Head of caudate nucleus (tissue), 42 donors: ENCODE data around the gene STK26.
"Not testable (repeated sequence)": the region's sequence is repeated elsewhere in the genome, so short reads cannot be mapped to it uniquely, and the experiment has no call there.

Experiments
- DNase-seq, 42 donors: peaks; one replicate each; pipeline versions ENCODE4 v3.0.0 to v3.0.0-alpha.2; 2020 to 2021; ENCODE audit warnings: mixed read lengths in 7 of 42
- intact Hi-C: fragments of 100-400 bp; cut with DNase I; formaldehyde crosslinking; loops from one replicate; pipeline ENCODE4 v1.15.0; 2022

Gene STK26

DNA sequence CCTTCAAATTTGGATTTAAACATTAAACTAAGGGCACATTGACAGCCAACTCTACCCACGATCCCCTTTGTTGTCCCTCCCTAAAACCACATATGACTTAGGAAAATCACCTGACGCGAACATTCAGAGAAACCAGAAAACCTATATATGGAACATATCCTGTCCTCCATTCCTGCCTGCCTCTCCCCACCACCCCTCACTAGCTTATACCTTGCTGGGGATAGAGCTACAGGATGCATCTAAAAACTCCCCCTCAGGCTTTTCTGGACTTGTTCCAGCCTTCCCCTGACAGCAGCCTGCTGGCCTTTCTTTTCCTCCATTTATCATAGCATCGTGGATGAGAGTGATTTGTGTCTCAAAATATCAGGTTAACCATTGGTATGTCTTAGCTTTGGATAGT lies 8.8 kb downstream of the STK26 start:
- no peak for DNase-seq
- intact Hi-C loops, result no loop called here

DNA sequence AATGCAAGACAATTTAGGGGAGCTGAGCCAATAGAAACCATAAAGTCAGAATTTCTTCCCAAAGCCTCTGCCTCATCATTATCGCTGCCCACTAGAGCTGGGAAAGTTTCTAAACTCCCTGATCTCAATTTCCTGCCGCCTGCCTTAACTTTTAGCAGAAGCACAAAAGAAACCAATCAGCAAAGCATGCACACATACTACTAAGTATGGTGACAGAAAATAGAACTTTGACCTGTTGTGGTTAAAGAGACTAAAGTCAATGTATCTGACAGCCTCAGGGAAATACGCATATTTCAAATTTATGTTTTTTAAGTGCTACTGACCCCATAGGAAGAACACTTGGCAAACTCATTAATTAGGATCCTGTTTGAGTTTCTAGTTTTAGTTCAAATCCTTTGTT lies 10.1 kb downstream of the STK26 start:
- DNase-seq, result no peak
- intact Hi-C loops, result no loop called here

DNA sequence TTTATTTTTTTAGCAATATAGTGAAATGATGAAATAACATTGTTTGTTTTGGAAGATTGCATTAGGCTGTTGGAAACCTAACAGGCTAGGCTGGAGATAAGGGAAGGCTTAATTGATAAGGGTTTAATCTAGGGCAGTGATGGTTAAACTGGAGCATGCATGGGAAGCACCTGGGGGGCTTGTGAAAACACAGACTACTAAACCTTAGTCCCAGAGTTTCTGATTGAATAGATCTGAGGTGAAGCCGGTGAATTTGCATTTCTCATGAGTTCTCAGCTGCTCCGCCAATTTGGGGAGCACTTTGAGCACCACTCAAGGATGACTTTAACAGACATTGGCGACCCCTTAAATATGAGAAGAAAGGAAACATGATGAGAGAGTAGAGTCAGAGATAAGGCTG lies 11.5 kb downstream of the STK26 start:
- intact Hi-C loops, result no loop called here
- DNase-seq, result no peak

DNA sequence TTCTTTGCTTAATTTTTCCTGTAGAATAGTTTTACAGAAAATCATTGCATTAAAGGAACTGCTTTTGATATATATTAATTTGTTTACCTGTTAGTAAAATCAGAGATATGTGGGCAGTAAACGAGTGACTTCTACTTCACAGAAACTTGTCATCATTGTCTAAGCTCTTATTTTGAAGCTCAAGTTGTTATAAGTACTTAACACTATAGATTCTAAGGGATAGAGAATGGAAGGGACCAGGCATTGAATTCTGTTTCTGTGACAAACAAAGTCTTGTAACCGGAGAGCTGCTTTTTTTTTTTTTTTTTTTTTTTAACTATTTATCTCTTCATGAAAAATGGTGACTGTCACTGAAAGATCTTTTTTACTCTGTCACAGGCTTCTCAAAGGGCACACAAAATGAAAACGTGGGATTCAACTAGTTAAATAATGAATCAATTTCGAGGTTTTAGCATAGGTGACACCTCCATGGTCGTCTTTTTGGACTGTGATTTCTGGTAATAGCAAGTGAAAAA lies 14.4 kb downstream of the STK26 start:
- no peak for DNase-seq

DNA sequence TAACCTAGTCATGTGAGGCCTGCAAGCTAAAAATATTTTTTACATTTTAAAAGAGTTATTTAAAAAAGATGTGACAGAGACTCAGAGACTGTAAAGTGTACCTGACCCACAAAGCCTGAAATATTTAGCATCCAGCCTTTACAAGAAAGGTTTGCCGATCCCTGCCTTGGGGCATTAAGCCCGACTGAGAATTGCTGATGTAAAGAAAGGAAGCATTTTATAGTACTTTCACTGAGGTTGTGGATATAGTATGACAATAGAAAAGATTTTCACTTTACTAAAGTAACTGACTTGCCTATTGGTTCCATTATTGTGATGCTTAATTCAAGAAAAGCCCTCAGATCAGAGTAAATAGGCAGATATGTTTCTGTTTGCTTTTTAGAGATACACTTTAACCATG lies 17.0 kb downstream of the STK26 start:
- intact Hi-C loops, result no loop called here
- no peak for DNase-seq

More for the DNA sequence above, 14.4 kb downstream of the STK26 start:
- intact Hi-C loops, result no loop called here

DNA sequence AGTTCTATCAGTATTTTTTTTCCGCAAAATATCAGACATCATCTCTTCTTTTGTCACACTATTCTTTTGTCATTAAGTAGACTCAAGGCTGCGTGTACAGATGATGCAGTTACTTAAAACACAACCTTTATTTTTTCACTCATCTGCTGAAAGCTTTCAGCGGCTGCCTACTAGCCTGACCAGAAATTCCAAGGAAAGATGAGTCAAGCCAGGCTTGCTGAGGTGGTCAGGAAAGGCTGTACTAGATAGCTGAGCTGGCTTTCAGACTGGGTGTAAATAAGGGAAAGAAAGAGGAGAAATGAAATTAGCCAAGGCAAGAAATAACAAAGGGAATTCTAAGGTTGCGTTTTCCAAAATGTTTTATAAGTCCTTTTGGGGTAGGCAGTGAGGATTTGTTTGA lies 17.9 kb downstream of the STK26 start:
- intact Hi-C loops, result no loop called here
- DNase-seq, result no peak

DNA sequence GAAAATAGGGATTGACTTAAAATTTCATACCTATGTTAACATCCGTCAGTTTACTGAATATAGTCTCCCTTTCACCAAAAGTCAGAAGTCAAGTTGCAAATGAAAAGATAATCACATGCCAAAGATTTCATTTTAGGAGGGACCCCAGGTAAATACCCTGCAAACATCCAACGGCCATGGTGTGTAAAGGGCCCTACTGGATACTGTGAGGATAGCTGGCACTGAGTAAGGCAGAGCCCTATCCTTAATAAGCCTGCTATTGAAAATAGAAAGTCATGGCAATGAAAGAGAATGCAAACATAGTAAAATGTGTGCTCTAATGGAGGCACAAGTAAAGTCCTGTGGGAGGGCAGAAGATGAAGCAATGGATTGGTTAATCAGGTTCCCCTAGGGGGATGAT lies 20.9 kb downstream of the STK26 start:
- intact Hi-C loops, result no loop called here
- DNase-seq, result no peak

DNA sequence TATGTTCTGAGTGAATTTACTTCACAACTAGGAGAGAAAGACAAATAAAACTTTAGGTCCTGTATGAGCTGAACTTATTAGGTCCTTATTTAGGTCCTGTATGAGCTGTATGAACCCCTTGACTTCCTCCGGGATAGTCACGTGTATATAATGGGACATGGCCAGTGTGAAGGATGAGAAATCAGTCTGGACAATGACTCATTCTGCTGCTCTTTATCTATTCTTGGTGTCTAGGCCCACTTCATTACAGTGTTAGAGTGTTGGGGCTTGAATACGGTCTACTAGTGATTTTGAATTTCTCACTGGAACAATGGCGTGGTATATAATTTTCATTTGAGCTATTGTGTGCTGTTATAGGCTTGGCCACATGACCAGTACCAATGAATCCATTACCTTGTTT lies 21.9 kb downstream of the STK26 start:
- intact Hi-C loops, result no loop called here

DNA sequence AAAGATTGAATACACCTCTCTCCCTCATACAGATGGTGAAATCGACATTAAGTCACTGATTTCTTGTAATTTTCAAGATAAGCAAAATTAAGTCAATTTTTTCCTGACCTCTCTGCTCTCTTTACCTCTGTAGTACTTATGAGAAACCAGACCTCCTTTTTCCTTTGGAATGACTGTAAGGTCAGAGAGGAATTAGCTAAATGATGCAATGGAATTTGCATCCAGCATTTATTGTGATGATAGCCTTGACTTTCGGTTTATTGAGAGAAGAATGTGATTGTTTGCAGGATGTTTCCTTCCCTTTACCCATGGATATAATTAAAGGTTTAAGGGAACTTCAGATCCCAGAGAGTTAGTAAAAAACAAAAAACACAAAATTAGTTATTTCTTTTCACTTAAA lies 22.4 kb downstream of the STK26 start:
- intact Hi-C loops, result no loop called here
- no peak for DNase-seq

More for the DNA sequence above, 21.9 kb downstream of the STK26 start:
- no peak for DNase-seq

DNA sequence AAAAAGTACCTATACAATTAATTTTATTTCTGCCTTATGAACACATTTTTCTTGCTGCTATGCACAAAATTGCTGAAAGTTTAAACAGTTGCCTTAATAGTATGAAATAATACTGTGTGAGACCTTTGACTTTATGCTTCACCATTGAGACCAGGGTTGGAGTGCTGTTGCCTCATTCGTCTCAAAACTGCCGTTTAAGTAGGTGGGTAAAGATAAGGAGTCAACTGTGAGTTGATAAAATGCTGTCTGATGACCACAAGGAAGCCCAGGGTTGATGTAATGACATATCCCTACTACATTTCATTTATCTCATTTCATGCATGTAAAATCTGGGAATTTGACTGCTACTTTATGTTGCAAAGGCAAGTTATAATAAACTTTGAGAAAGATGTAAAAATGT lies 23.4 kb downstream of the STK26 start:
- intact Hi-C loops, result no loop called here
- DNase-seq, result no peak

DNA sequence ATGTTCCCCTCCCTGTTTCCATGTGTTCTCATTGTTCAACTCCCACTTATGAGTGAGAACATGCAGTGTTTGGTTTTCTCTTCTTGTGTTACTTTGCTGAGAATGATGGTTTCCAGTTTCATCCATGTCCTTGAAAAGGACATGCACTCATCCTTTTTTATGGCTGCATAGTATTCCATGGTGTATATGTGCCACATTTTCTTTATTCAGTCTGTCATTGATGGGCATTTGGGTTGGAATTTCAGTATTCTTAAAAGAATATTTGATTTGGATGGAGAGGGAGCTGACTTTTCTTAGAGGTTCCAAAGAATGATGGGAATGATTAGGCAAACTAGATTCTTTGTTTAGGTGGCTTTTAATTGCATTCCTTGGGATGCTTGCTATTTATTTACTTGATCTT lies 28.7 kb downstream of the STK26 start:
- DNase-seq, intact Hi-C loops: not testable (repeated sequence)

DNA sequence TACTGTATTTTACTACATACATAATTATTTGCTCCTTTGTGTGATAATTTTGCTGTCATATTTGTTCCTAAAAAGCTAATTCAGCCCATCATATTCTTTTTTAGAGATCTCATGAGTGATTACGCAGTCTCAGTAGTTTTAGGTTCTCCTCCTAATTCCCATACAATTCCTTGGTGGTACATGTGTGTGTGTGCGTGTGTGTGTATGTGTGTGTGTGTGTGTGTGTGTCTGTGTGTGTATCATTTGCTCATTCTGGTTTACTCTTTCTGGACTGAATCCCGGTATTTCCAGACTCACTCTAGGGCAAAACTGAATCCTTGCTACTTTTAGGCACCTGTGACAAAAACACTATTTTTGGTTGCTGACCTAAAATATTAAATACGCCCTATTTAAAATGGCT lies 34.9 kb downstream of the STK26 start:
- no peak for DNase-seq
- intact Hi-C loops, result no loop called here

DNA sequence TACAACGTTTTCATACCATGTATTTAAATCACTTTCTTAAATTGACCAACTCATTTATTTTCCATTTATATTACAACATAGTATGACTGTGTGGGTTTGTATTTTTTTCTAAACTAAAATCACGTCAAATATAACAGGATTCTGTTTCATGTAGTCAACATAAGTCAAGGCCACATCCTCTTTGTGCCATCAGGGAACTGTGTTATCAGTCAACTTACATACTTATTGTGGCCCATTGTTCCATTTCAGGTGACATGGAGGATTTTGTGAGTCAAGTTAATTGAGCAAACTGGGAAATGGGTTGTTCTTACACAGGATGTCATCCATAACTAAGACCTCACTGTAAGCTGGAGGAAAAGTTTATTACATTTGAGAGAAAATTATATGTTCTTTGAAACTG lies 35.9 kb downstream of the STK26 start:
- intact Hi-C loops, result no loop called here
- DNase-seq, result no peak

DNA sequence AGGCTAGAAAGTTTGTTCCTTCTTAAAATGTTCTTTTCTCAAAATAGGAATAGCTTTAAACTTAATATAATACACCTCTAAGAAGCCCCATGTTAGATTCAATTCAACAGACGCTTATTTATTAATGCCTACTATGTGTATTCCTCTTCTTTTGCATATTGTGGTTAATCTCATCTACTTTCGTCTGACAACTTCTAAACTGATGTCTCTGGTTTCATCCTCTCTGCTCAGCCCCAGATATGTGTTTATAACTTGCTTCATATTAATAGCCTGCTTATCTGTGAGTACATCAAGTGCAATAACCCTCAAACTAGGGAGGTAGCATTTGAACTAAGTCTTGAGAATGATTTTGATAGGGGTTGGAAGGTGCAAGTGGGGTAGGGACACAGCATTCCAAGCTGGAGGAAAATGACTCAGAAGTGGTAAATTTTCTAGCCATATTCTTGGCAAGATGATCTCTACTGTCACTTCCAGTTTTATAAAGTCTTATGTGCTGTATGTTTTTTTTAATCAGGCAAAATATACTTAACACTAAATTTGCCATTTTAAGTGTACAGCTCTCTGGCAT lies 37.0 kb downstream of the STK26 start:
- intact Hi-C loops, result no loop called here
- DNase-seq, result no peak

DNA sequence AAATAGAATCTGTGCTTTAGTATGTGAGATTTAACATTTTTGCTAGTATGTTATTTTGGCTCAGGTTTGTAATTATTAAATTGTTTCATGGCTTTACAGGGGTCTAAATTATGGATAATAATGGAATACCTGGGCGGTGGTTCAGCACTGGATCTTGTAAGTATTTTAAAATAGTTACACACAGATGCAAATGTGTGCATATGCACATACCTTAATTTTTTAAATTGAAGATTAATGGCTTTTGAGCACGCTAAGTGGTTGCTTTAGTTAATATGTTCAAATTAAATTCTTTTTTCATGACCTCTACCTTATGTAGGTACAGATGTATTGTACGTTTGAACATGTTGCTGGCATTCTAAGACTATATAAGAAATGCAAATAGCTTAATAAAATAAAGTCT lies 40.2 kb downstream of the STK26 start:
- intact Hi-C loops, result no loop called here
- no peak for DNase-seq

DNA sequence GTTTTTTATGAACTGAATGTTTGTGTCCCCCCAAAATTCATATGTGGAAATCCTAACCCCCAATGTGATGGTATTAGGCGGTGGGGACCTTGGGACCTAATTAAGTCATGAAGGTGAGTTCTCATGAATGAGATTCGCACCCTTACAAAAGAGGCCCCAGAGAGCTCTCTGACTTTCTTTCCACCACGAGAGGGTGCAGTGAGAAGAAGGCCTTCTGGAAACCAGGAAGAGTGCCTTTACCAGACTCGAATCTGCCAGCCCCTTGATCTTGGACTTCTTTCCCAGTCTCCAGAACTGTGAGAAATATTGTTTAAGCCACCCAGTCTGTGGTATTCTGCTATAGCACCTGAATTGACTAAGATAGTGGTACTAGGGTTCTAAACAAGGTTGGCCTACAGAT lies 40.8 kb downstream of the STK26 start:
- no peak for DNase-seq
- intact Hi-C loops, result no loop called here

DNA sequence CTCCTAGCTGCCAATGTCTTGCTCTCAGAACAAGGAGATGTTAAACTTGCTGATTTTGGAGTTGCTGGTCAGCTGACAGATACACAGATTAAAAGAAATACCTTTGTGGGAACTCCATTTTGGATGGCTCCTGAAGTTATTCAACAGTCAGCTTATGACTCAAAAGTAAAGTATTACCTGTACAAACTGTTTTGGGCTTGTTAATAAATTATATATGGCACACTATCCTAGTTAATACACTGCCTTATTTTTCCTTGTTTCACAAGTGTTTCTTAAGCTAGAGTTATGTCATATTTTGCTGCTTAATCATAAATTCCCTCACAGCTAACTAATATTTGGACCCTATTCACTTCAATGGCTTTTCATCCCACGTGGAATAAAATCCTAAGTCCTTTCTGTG lies 45.3 kb downstream of the STK26 start:
- DNase-seq, result no peak
- intact Hi-C loops, result no loop called here

DNA sequence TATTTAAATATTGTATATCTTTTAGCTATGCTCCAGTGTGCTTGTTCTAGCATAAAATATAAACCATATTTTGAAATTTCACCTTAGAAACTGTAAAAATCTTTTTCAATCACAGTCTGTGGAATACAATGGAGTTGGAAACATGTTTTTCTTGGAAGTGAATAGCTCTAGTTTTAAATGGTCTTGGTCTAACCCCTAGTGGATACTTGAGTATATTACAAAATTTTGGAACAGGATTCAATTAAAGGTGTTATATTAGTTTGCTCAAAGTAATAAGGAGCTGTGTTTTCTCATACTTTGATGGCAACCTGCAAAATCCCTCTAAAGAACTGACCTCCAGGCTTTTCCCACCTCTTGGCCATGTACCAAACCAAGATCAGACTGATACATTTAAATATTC lies 48.2 kb downstream of the STK26 start:
- intact Hi-C loops, result no loop called here
- DNase-seq, result no peak

DNA sequence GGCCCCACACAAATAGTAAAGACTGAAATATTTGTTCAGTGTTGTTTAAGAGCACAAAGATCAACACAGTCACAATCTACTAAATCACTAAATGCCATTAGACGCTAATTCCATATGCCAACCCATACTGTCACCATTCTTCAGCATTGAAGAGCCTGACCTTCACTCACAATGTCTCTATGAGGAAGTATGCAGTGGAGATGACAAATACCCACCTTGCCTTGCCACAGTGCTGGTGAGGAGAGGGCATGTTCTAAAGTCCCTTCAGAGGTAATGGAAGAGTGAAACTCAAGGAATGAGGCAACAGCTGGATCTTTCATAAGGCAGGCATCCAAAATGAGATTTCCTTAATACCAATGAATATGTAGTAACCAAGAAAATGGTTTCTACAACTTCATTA lies 54.3 kb downstream of the STK26 start:
- DNase-seq, result no peak
- intact Hi-C loops, result no loop called here

DNA sequence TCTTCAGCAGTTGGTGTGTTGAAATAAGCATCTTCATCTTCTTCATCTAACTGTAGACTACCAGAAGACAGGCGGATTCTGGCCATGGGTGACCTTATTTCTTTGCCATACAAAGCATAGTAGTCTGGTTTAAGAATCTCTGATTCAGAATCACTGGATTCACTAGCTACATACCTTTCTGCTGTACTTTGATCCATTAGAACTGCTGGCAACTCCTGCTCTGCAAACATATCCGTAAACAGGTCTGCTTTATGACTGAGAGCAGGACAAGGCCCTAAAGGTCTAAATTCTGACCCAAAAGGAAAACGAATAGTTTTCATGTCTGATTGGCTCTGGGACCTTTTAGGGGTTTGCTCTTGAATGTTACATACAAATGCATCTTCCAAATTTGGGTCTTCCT lies 54.8 kb downstream of the STK26 start:
- no peak for DNase-seq
- intact Hi-C loops, result no loop called here

DNA sequence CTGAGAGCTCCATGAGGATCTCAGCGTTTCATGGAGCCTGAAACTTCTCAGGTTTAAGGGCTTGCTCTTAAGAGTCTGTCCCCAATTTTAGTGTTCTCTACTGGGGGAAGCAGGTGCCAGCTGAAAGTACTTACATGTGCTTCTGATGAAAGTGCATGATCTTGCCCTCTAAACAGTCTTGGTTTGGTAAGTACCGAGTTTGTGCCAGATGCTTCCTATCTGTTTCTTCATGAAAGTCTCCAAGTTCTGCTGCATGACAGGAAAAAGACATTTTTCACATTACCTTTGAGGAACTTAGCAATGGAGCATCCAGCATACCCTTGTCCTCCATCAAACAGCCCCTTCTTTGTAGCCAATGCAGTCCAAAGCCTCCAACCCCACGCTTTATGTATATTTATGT lies 62.7 kb downstream of the STK26 start:
- intact Hi-C loops, result no loop called here
- DNase-seq, result no peak

DNA sequence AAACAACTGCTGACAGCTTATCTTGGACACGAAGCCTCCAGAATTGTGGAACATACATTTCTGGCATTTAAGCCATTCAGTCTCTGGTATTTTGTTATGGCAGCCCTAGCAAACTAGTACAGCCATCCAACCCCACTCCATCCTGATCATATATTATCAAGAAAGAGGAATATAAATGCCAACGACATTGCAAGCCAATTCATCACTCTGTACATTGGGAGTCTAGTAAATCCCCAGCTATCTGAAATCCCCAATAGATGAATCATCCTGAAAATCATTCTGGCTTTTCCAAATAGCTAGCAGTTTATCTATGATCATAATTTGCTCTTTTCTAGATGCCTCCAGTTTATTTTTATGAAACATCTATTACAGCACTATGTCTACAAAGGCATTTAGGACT lies 63.6 kb downstream of the STK26 start:
- intact Hi-C loops, result no loop called here
- no peak for DNase-seq
